HG03159 (cell line): ENCODE results near the gene ZNF2.
A peak's percentile ranks its signal among the peaks of the same experiment; 100 is the strongest.

Experiments used
- ATAC-seq: cut with Tn5 transposase; IDR thresholded peaks from one replicate; pipeline ENCODE4 v1.9.1; 2021; ENCODE audit warnings: mild to moderate bottlenecking, moderate library complexity; ENCODE audit not compliant: unreplicated experiment

The ZNF2 gene

GRCh38 chr2:95204396-95204795, 38.8 kb downstream of the ZNF2 start:
- ATAC-seq = no peak

- no peak for ATAC-seq
Measured at GRCh38 chr2:95206096-95206495, 40.5 kb downstream of the ZNF2 start.

- ATAC-seq = peak; percentile 94
Measured at GRCh38 chr2:95207111-95207961, 41.7 kb downstream of the ZNF2 start, which contains the start of gene ZNF892. Gene ZNF892 (plus strand): TSS chr2:95207521. CDS start chr2:95207816, 295 bp downstream.

- no peak for ATAC-seq
Measured at GRCh38 chr2:95208106-95208505, 42.5 kb downstream of the ZNF2 start.

- no peak for ATAC-seq
Measured at GRCh38 chr2:95215018-95215612, 49.5 kb downstream of the ZNF2 start.

GRCh38 chr2:95220449-95220848, 54.8 kb downstream of the ZNF2 start:
- ATAC-seq = no peak

- ATAC-seq = no peak
Measured at GRCh38 chr2:95225658-95226057, 60.0 kb downstream of the ZNF2 start.

GRCh38 chr2:95231723-95232122, 66.1 kb downstream of the ZNF2 start:
- ATAC-seq = no peak

- no peak for ATAC-seq
Measured at GRCh38 chr2:95232232-95232631, 66.6 kb downstream of the ZNF2 start.
